NCI-H1048 (cell line): ENCODE results near the gene PTPN23.

Source experiments
- DNase-seq: peaks from one replicate; lab custom pipeline; 2025; lab: John Stamatoyannopoulos, UW

Gene PTPN23

DNA sequence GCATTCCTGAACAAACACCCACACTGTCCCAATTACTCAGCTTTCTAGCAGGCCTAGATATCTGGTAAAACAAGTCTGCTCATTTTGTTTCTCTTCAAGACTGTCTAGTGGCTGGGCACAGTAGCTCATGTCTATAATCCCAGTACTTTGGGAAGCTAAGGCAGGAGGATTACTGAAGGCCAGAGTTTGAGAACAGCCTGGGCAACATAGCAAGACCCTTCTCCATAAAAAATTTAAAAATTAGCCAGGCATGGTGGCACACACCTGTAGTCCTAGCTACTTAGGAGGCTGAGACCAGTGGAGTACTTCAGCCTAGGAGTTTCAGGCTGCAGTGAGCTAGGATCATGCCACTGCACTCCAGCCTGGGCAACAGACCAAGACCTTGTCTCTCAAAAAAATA is 6.2 kb upstream of the PTPN23 start:
- no peak for DNase-seq

DNA sequence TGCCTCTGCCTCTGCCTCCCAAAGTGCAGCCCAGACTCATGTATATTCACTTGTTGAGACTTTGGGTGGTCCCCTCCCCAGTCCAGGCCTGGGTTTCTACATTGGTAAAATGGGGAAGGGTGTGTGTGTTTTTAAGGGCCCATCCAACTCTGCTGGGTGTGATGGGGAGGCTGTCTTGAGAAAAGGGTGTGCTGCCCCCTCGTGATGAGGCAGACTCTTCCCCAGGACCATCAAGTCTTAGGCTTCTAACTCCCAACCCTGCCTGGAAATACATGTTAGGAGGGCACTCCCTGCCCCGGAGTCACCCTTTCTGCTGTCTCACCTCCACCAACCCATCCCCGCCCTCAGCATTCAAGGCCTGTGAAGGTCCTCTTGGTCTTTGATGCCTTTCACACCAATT is 4.4 kb upstream of the PTPN23 start:
- no peak for DNase-seq

DNA sequence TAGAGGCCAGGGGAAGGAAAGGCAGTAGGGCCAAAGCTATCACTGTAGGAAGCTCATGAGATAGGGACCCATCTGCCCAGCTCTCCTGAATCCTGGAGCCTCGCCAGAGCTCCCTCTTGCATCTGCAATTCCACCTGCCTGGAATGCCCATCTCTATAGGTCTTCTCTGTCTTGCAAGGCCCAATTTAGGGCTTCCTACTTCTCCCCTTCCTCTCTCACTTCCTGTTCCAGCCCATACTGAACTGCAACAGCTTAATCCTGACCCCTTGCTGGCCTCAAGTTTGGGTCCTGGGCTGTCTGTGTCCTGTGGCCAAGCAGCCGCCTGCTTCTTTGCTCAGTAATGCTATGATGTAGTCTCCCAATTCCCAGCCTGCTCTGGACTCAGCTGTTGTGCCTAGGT is 3.6 kb upstream of the PTPN23 start:
- no peak for DNase-seq

DNA sequence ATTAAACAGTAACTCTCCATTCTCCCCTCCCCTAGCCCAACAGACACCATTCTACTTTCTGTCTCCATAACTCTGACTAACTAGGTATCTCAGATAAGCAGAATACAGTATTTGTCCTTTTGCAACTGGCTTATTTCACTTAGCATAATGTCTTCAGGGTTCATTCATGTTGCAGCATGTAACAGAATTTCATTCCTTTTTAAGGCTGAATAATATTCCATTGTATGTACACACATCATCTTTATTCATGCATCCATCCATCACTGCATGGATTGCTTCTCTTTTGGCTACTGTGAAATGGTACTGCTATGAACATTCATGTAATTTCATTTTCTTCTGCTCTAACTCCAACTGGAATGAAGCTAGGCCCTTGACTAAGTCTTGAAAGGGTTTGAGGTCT is 2.0 kb upstream of the PTPN23 start:
- no peak for DNase-seq

DNA sequence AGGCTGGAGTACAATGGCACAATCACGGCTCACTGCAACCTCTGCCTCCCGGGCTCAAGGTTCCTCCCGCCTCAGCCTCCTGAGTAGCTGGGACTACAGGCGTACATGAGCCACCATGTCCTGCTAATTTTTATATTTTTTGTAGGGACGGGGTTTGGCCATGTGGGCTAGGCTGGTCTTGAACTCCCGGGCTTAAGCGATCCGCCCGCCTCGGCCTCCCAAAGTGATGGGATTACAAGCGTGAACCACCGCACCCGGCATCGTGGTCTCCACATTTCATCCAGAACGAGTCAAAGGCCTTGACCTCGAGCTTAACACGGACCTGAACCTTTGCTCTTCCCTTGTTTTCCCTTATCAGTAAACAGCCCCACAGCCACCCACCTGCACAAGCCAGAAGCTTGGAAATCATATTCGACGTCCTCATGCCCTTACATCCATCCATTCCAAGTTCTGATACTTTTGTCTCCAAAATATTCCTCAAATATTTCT is 1.4 kb upstream of the PTPN23 start:
- no peak for DNase-seq

DNA sequence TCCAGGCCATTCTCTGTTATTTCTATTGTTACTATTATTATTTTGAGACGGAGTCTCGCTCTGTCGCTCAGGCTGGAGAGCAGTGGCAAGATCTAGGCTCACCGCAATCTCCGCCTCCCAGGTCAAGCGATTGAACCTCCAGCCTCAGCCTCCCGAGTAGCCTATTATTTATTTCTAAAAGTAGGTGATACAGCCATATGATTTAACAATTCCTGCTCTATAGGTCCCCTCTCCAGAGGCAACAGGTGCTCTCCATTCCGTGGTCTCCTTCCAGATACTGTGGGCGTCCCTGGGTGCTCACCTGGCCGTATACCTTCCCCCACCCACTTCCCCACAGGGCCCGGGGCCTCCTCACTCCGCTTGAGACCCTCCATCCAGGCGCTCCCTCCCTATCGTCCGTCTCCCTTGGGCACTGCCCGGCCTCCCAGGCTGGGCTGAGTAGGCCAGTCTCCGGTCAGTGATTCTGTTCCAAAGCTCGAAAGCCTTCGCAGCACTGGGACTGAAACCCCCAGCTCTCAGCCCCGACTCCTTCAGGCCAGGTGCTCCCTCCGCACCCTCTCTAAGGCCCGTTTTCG is 708 bp upstream of the PTPN23 start:
- no peak for DNase-seq

DNA sequence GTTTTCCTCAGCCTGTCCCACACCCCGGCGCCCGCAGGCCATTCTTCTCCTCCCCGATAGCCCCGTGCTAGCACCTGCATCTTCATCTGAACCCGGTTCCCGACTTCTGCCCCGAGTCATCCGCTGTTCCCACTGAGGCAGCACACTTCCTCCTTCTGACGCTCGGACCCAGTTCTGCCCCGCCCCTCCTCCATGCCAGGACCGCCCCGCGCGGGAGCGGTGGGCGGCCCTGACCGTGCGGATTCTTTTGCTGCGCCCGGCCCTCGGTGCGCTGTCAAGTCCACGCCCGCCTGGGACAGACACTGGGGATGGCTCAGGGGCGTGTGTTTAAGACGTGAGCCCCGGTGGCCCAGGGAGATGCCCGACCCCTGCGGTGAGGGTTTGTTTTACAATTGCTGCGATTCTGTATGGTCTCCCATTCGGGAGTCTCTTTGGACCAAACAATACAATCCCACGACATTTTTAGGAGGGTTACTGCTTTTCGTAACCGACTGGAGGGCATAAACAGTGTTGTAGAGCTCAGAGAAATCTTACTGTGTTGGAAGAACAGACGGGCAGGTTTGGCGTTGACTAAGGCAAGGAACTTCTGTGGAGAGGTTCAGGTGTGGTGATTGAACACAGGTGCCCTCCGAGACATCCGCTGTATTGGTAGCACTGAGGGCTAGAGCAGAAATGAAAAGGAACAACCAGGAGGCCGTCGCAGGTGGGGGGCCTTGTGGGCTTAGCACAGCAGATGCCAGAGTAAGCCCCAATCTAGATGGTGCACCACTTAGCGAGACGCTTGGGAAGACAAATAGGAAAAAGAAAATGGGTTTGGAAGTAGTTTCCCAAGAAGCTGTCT is 716 bp downstream of the PTPN23 start:
- DNase-seq = peak; percentile 73

DNA sequence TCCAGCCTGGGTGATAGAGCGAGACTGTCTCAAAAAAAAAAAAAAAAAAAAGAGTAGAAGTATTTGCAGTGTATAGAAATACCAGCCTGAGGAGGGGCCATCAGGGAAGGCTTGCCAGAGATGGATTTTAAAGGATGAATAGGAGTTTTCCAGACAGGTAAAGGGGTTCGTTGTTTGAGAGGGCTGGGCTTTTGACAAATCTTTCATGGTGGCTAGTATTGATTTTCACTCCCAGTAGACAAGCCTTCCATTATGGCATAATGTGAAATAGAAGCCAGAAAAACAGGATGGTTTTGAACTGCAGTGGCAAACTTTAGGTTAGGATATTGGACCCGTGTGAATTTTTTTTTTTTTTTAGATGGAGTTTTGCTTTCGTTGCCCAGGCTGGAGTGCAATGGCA is 3.6 kb downstream of the PTPN23 start:
- DNase-seq = no peak

DNA sequence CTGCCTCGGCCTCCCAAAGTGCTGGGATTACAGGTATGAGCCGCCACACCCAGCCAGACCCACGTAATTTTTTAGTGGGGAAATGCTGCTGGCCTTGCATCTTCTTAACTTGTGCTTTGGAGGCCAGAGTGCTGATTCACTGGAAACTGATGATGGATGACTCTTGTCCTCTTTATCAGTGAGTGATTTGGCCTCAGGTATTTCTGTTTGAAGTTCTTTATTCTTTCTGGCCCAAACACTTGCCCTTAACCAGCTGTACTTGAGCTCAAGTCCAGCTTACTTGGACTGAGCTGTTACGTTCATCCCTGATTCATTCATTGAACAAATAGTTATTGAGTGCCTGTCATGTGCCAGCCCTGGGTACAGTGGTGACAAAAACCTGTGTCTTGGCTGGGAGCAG is 4.2 kb downstream of the PTPN23 start:
- no peak for DNase-seq

DNA sequence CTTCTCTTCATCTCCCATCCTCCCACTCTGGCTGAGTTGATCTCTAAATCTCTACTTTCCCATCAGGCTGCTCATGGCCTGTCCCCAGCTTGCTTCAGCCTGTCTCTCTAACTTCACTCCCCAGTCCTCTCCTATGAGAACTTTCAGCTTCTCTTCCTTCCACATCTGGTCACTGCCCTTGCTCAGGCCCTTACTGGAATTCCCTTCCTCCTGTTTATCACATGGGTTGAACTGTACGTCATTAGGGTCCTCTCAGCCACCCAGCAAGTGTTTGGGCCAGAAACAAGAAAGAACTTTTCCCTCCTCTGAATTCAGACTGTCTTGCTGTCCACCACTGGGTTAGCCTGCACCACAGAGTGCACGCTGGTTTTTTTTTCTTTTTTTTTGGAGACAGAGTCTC is 5.0 kb downstream of the PTPN23 start:
- no peak for DNase-seq

DNA sequence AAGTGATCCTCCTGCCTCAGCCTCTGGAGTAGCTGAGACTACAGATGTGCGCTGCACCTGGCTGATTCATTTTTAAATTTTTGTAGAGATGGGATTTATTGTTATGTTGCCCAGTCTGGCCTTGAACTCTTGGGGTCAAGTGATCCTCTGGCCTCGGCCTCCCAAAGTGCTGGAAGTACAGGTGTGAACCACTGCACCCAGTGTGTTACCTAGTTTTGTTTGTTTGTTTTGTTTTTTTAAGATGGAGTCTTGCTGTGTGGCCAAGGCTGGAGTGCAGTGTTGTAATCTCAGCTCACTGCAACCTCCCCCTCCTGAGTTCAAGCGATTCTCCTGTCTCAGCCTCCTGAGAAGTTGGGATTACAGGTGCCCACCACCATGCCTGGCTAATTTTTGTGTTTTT is 12.1 kb downstream of the PTPN23 start:
- DNase-seq = no peak

DNA sequence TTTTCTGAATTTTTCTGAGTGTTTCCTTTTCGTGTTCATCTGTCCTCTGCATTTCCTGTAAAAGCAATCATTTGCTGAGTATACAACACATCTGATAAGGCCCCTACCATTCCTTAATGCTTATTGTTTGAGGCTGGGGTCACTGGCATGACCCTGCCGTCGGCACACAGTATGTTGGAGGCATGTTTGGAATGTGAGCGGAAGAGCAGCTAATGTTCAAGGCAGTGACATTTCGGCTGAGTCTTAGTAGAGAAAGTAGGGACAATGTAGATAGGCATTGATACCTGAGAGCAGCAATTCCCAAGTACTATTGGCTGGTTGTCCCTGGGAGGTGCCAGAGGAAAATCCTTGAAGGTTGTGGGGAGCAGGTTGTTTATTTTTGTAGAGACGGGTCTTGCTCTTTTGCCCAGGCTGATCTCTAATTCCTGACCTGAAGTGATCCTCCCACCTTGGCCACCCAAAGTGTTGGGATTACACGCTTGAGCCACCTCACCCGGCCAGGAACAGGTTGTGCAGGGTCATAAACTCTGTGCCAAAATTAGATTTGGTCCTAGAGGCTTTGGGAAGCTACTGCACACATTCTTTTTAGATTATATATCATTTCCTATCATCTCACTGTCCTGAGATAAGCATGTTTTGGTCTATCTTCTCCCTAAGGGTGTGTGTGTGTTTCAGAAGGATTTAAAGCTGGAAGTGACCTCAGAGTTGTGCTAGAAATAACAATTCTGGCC is 13.5 kb downstream of the PTPN23 start:
- no peak for DNase-seq

DNA sequence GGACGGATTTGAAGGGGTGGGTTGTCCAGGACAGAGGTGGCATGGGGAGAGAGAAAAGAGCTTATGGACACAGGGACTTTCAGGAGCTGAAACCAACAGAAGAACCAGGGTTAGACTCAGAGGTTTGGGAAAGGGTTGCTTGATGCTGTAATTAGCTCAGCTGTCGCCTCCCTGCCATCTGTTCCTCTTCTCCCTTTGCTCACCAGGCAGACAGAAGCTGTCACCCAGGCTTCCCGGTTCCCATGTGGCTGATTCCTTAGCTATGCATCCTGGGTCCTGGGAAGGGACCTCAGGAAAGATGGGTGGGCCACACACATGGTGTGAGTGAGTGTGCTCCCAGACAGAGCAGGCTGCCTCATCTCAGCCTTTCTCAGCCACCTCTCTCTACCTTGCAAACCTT is 14.1 kb downstream of the PTPN23 start:
- DNase-seq = no peak

DNA sequence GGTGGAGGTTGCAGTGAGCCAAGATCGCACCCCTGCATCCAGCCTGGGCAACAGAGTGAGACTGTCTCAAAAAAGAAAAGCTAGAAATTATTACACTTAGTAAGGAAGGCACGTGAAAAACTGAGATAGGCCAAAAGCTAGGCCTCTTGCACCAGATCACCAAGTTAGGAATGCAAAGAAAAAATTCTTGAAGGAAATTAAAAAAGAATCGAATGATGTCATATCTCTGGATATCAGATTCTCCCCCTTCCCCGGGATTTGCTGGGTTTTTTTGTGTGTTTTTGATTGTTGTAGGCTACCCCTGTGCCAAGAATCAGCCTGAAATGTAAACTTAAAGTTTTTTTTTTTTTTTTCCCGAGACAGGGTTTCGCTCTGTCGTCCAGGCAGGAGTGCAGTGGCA is 17.4 kb downstream of the PTPN23 start:
- no peak for DNase-seq

DNA sequence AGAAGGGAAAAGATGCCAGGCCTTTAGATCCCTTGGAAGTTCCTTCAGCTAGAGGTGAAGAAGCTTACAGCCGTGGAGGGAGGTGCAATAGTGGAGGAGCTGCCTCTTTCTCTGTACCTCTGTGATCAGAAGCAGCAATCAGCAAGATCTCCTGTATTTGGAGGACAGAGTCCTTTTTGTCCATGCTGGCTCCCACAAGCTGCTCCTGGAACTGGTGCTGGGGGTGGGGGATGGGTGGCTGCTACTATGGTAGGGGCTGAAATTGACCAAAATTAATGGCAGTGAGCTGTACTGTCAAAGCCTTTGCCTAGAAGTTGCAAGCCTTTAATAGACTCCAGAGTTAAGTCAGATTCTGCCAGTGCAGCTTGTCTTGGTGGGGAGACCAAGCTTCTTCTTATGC is 18.2 kb downstream of the PTPN23 start:
- DNase-seq = no peak

DNA sequence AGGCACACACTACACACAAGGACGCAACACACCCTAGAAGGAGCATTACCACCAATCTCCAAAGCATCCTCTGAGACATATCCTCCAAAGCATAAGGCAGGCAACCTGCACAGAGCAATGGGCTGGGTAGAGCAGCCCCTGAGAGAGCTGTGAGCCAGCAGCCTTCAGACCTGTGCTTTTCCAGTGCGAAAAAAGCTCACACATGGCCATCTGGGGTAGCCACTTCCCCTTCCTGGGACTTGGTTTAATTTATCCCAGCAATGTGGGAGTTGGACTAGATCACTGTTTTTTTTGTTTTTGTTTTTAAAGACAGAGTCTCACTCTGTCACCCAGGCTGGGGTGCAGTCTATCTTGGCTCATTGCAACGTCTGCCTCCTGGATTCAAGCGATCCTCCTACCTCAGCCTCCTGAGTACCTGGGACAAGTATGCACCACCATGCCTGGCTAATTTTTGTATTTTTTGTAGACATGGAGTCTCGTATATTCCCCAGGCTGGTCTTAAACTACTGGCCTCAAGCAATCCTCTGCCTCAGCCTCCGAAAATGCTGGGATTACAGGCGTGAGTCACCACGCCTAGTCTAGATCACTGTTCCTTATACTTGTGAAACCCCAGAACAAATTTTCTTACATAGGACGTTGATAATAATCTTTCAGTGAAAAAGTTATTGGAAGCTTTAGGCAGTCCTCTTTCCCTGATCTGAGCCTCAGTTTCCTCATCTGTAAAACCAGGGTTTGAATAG is 18.9 kb downstream of the PTPN23 start:
- DNase-seq = no peak

DNA sequence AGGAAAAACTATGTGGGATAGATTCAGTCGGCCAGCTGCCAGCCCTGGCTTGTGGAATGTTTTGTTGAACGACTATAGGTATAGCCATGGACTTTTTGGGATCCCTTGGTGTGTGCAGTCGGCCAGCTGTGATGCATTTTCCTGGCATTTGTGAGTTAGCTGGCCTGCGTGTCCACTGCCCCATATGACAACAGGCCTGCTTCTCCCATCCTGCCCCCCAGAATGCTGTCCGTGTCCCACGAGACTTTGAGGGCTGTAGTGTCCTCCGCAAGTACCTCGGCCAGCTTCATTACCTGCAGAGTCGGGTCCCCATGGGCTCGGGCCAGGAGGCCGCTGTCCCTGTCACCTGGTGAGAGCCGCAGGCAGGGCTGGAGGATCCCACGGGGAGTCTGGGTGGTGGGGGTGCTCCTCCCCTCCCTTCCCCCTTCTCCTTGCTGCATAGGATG is 23.6 kb downstream of the PTPN23 start:
- no peak for DNase-seq

DNA sequence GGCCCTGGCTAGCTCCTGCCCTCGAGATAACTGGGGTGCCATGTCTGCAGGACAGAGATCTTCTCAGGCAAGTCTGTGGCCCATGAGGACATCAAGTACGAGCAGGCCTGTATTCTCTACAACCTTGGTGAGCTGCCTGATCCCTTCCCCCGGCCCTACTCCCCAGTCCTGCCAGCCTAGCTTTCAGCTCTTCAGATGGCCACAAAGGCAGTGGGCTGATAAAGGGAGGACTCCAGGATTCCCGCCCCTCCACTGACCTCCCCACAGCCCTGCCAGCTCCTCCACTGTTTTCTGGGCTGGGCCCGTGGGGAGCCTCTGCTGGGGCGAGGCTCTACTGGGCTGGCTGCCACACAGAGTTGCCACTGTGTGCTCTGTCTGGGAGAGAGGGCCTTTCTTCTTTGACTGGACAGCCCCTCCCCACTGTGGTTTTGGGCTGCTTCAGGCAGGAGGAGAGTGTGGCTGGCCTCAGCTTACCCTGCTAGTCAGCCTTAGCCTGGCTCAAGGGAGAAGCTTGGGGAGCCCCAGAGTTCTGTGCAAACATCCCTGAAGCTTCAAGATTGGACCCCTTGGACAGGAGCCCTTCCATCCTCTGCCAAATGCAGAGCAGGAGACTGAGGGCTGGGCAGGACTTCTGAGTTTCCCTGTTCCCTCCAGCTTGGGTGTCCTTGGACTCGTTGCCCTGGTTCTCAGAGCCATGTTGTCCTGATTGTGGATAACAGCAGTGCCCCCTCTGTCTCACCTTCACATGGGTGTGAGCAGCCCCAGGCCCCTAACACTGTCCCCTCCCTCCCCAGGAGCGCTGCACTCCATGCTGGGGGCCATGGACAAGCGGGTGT is 24.4 kb downstream of the PTPN23 start:
- no peak for DNase-seq

DNA sequence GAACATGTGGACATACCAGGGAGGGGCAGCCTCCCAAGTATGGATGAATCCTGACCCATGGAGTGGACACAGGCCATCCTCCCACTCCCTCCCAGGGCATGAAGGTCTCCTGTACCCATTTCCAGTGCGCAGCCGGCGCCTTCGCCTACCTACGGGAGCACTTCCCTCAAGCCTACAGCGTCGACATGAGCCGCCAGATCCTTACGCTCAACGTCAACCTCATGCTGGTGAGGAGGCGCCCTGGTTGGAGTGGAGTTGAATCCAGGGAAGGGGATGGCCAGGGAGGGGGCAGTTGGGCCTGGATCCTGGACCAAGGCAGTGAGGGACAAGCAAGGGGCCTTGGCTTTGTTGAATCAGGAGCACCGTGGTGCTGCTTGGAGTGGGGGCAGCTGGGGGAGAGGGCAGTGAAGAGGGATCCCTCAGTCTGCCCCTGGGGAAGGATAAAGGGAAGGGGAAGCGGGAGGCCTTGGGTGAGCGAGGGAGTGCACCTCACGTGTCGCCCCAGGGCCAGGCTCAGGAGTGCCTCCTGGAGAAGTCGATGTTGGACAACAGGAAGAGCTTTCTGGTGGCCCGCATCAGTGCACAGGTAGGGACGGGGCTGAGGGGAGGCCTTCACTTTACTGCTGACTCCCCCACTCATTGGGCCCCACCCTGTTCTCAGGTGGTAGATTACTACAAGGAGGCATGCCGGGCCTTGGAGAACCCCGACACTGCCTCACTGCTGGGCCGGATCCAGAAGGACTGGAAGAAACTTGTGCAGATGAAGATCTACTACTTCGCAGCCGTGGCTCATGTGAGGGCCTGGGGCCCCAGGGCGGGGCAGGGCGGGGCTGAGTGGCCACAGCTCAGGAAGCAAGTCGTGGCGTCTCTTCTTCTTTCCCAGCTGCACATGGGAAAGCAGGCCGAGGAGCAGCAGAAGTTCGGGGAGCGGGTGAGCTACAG is 25.3 kb downstream of the PTPN23 start:
- DNase-seq = no peak

DNA sequence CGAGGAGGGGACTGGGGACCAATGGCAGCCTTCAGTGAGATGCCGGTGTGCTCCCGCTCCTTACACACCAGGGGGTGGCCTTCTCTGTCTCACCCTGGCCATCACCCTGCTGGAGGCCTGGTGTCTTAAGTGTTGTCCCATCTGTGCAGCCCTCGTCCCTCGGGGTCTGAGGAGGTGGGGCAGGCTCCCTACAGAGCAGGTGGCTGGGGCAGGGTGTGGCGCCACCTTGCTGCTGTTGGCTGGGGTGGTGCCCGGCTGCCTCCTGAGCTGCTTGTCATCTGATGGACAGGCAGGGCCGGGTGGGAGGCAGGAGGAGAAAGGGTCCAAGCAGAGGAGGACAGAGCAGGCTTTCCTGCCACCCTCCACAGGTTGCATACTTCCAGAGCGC is 25.9 kb downstream of the PTPN23 start:
- no peak for DNase-seq
